ENCODE measurements around the gene RIMKLB.
A peak's percentile ranks its signal among the peaks of the same experiment; 100 is the strongest.
"Not testable (repeated sequence)": the region's sequence is repeated elsewhere in the genome, so short reads cannot be mapped to it uniquely, and the experiment has no call there.

The RIMKLB gene

GRCh38 chr12:8818526-8818925 is 120.7 kb downstream of the RIMKLB start:
- DNase-seq (ENCODE audit: low spot score) = no peak

GRCh38 chr12:8819666-8819980 is 121.8 kb downstream of the RIMKLB start:
- DNase-seq (ENCODE audit: low spot score) = no peak

GRCh38 chr12:8820676-8821407 is 123.1 kb downstream of the RIMKLB start:
- not testable (repeated sequence) for DNase-seq (ENCODE audit: low spot score)

GRCh38 chr12:8821591-8821990 is 123.8 kb downstream of the RIMKLB start:
- no peak for DNase-seq (ENCODE audit: low spot score)

GRCh38 chr12:8822298-8822697 is 124.5 kb downstream of the RIMKLB start, which contains the start of gene A2ML1:
TSS of gene A2ML1 (plus strand) at chr12:8822621. CDS start at chr12:8822652, 31 bp downstream.
- no peak for DNase-seq (ENCODE audit: low spot score)

GRCh38 chr12:8823565-8824300 is 125.9 kb downstream of the RIMKLB start:
- DNase-seq (ENCODE audit: low spot score) = peak; percentile 56

GRCh38 chr12:8827551-8828256 is 129.9 kb downstream of the RIMKLB start:
- no peak for DNase-seq (ENCODE audit: low spot score)

- no peak for DNase-seq (ENCODE audit: low spot score)
These were observed 130.7 kb downstream of the RIMKLB start for GRCh38 chr12:8828257-8829124.

- DNase-seq (ENCODE audit: low spot score) = no peak
These were observed 131.3 kb downstream of the RIMKLB start for GRCh38 chr12:8829125-8829518.

- DNase-seq (ENCODE audit: low spot score) = no peak
These were observed 131.8 kb downstream of the RIMKLB start for GRCh38 chr12:8829621-8830020.

- no peak for DNase-seq (ENCODE audit: low spot score)
These were observed 133.3 kb downstream of the RIMKLB start for GRCh38 chr12:8831116-8831515.

- no peak for DNase-seq (ENCODE audit: low spot score)
These were observed 134.7 kb downstream of the RIMKLB start for GRCh38 chr12:8832500-8832899.
